GM23248 (cell line): Measurements from ENCODE around the gene ATF5. TPM values are rescaled to one million over a fixed set of nuclear protein-coding genes. Genes with fewer than 3 reads are reported as not detected.

Experiments used
- DNase-seq: peaks from one replicate; pipeline ENCODE4 v3.0.0-alpha.2; 2015
- H2AFZ ChIP-seq: fragments of 200-600 bp; sonication (generic); 2 replicates; pipeline ENCODE4 v1.6.1; 2016; ENCODE audit warnings: antibody characterized with exemption
- H3F3A ChIP-seq: fragments of 200-600 bp; sonication (generic); 2 replicates; pipeline ENCODE4 v1.6.1; 2016; ENCODE audit warnings: mild to moderate bottlenecking, antibody characterized with exemption, mixed run types; ENCODE audit not compliant: insufficient read depth
- H3K27ac ChIP-seq: fragments of 200-600 bp; sonication (generic); 2 replicates; pipeline ENCODE4 v1.5.1; 2016; ENCODE audit warnings: mild to moderate bottlenecking
- H3K27me3 ChIP-seq: fragments of 200-600 bp; sonication (generic); replicated peaks from 2 replicates; pipeline ENCODE4 v1.6.1; 2016; ENCODE audit warnings: mild to moderate bottlenecking; ENCODE audit not compliant: insufficient read depth
- H3K36me3 ChIP-seq: fragments of 200-600 bp; sonication (generic); 2 replicates; pipeline ENCODE4 v1.6.1; 2016; ENCODE audit warnings: low read depth, mild to moderate bottlenecking
- H3K4me1 ChIP-seq: fragments of 200-600 bp; sonication (generic); 2 replicates; pipeline ENCODE4 v1.6.1; 2016; ENCODE audit warnings: mild to moderate bottlenecking; ENCODE audit not compliant: insufficient read depth
- H3K4me2 ChIP-seq: fragments of 200-600 bp; sonication (generic); one replicate; pipeline ENCODE4 v1.6.1; 2016; ENCODE audit warnings: mild to moderate bottlenecking; ENCODE audit not compliant: unreplicated experiment
- H3K4me3 ChIP-seq: fragments of 200-600 bp; sonication (generic); 2 replicates; pipeline ENCODE4 v1.5.1; 2016; ENCODE audit warnings: mild to moderate bottlenecking
- H3K79me2 ChIP-seq: fragments of 200-600 bp; sonication (generic); 2 replicates; pipeline ENCODE4 v1.6.1; 2016; ENCODE audit warnings: mild to moderate bottlenecking; ENCODE audit not compliant: insufficient read depth
- H3K9ac ChIP-seq: fragments of 200-600 bp; sonication (generic); 2 replicates; pipeline ENCODE4 v1.6.1; 2016; ENCODE audit warnings: mild to moderate bottlenecking
- H3K9me2 ChIP-seq: fragments of 200-600 bp; sonication (generic); 2 replicates; pipeline ENCODE4 v1.6.1; 2016; ENCODE audit warnings: mixed run types, mild to moderate bottlenecking, moderate library complexity; ENCODE audit not compliant: insufficient read depth
- H3K9me3 ChIP-seq: fragments of 200-600 bp; sonication (generic); one replicate; pipeline ENCODE4 v1.6.1; 2017; ENCODE audit warnings: low read depth
- H4K20me1 ChIP-seq: fragments of 200-600 bp; sonication (generic); 2 replicates; pipeline ENCODE4 v1.6.0; 2016; ENCODE audit not compliant: insufficient read depth
- EZH2 ChIP-seq: fragments of 200-600 bp; sonication (generic); IDR thresholded peaks from 2 replicates; pipeline ENCODE4 v1.6.1; 2018; ENCODE audit warnings: antibody characterized with exemption, mild to moderate bottlenecking; ENCODE audit not compliant: insufficient read depth, poor library complexity, severe bottlenecking
- EZH2phosphoT487 ChIP-seq: fragments of 200-600 bp; sonication (generic); IDR thresholded peaks from 2 replicates; pipeline ENCODE4 v1.6.1; 2018; ENCODE audit warnings: antibody characterized with exemption, moderate library complexity, mild to moderate bottlenecking, low read depth; ENCODE audit not compliant: insufficient read depth
- WGBS, 2 experiments: methylation state at CpG; one replicate each; pipeline ENCODE4 v1.1.6; 2015 to 2017; ENCODE audit warnings: low lambda C conversion rate in 2 of 2, low coverage in 1 of 2; ENCODE audit errors: missing lambda C conversion rate in 2 of 2; 5-methylcytosine and 5-hydroxymethylcytosine counted together
- in situ Hi-C: fragments of 300-500 bp; cut with MboI; formaldehyde crosslinking; loops from 2 replicates; pipeline ENCODE4 v1.15.0; 2020
- polyA plus RNA-seq: library from polyadenylated mRNA; unstranded; fragments of >200 nt; fragmentation: Nextera tagmentation; extraction: Ambion mirVana; gene quantifications from 2 replicates; pipeline ENCODE4 v1.2.1, GENCODE V29; 2016
- total RNA-seq: library from RNA; depleted of rRNA; stranded (reverse); fragments of >200 nt; shearing (Covaris generic); gene quantifications from 2 replicates; pipeline ENCODE4 v1.2.3, GENCODE V29; 2014

Gene ATF5
- total and polyA plus RNA-seq, 2 experiments from 2014 or later, result 8.9 TPM

DNA sequence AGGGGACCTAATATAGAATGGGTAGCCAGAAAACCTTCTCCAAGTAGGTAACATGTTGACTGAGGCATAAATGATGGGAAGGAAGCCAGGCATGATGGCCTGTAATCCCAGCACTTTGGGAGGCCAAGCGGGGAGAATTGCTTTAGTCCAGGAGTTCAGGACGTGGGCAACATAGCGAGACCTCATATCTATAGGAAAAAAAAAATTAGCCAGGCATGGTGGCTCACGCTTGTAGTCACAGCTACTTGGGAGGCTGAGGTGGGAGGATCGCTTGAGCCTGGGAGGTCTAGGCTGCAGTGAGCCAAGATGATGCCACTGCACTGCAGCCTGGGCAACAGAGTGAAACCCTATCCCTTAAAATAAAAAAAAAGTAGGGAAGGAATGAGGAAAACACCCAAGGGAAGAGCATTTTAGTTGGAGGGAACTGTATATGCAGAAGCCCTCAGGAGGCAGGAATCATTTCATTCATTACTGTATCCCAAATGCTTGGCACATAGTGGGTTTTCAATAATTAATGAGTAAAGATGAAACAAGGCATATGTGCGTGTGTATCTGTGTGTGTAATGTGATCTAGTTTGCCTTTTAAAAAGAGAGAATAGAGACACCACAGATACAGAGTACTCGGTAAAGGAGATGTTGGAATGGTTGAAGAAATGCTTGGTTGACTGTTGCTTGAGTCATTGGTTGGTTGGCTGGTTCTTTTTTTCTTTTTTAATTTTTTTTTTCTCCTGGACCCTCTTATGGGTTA lies 2.5 kb downstream of the ATF5 start:
- Histone ChIP-seq H3K9ac (no peak overlapping the region), H3K27me3 (no peaks in the 10 kb centered on the region), H3F3A (peaks cover 12% of the 10 kb centered on the region), H3K27ac (no peak overlapping the region), H3K4me2 (no peak overlapping the region), H3K79me2 (peaks cover 27% of the 10 kb centered on the region), H3K36me3 (no peaks in the 10 kb centered on the region), H2AFZ (no peak overlapping the region), H3K9me3 (no peaks in the 10 kb centered on the region), H3K4me1 (peaks cover 7% of the 10 kb centered on the region; the same call in 1 of the 2 replicates), H3K4me3 (no peak overlapping the region), H4K20me1 (no peaks in the 10 kb centered on the region), H3K9me2 (no peaks in the 10 kb centered on the region)
- in situ Hi-C loops, result loop anchor here (25.0 kb wide), 1 partner anchor 206 kb away; no protein-coding TSS in a partner anchor
- DNase-seq, result no peak
- TF ChIP-seq EZH2phosphoT487 (no peak), EZH2 (no peak)
- WGBS, 2 experiments, result 96 to 97% methylated on average over 7 of the region's 7 CpGs

DNA sequence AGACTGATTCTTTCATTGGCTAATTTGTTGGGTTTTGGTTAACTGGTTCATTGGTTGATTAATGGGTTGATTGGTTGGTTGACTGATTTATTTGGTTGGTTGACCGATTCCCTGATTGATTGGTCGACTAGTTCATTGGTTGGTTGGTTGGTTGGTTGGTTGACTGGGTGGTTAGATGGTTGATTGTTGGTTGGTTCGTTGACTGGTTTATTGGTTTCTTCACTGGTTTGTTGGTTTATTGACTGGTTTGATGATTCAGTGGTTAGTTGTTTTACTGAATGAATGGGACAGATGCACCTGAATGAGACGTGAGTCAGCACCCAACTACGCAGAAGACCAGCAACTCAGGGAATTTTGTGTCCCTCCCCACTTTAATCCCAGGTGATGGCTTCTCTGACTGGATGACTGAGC lies 3.0 kb downstream of the ATF5 start:
- Histone ChIP-seq H3K27ac (no peak overlapping the region), H4K20me1 (no peaks in the 10 kb centered on the region), H3K4me2 (no peak overlapping the region), H3F3A (peaks cover 12% of the 10 kb centered on the region), H3K9ac (no peak overlapping the region), H2AFZ (no peak overlapping the region), H3K4me1 (peaks cover 7% of the 10 kb centered on the region; the same call in 1 of the 2 replicates), H3K9me2 (no peaks in the 10 kb centered on the region), H3K9me3 (no peaks in the 10 kb centered on the region), H3K79me2 (peaks cover 21% of the 10 kb centered on the region), H3K4me3 (no peak overlapping the region), H3K27me3 (no peaks in the 10 kb centered on the region), H3K36me3 (no peaks in the 10 kb centered on the region)
- no peak for TF ChIP-seq EZH2
- TF ChIP-seq EZH2phosphoT487, result no peak
- 96 to 98% methylated on average over 5 of the region's 5 CpGs for WGBS, 2 experiments
- no peak for DNase-seq
- in situ Hi-C loops, result loop anchor here (25.0 kb wide), 1 partner anchor 205 kb away; no protein-coding TSS in a partner anchor

DNA sequence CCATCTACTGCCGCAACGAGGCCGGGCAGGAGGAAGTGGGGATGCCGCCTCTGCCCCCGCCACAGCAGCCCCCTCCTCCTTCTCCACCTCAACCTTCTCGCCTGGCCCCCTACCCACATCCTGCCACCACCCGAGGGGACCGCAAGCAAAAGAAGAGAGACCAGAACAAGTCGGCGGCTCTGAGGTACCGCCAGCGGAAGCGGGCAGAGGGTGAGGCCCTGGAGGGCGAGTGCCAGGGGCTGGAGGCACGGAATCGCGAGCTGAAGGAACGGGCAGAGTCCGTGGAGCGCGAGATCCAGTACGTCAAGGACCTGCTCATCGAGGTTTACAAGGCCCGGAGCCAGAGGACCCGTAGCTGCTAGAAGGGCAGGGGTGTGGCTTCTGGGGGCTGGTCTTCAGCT lies 3.7 kb downstream of the ATF5 start:
- no peak overlapping the region for H2AFZ ChIP-seq
- no peak overlapping the region for H3K27ac ChIP-seq
- no peaks in the 10 kb centered on the region for H3K9me3 ChIP-seq
- H4K20me1 ChIP-seq, result no peaks in the 10 kb centered on the region
- H3K9me2 ChIP-seq, result no peaks in the 10 kb centered on the region
- TF ChIP-seq EZH2 (no peak), EZH2phosphoT487 (no peak)
- peaks cover 11% of the 10 kb centered on the region for H3F3A ChIP-seq
- H3K4me2 ChIP-seq, result no peak overlapping the region
- H3K27me3 ChIP-seq, result no peaks in the 10 kb centered on the region
- peaks cover 14% of the 10 kb centered on the region for H3K79me2 ChIP-seq
- peaks cover 3% of the 10 kb centered on the region; the same call in 1 of the 2 replicates for H3K4me1 ChIP-seq
- no peaks in the 10 kb centered on the region for H3K36me3 ChIP-seq
- H3K4me3 ChIP-seq, result no peak overlapping the region
- in situ Hi-C loops, result loop anchor here (25.0 kb wide), 1 partner anchor 205 kb away; no protein-coding TSS in a partner anchor
- 94% methylated on average over 23 to 25 of the region's 25 CpGs for WGBS, 2 experiments
- no peak overlapping the region for H3K9ac ChIP-seq
- no peak for DNase-seq

DNA sequence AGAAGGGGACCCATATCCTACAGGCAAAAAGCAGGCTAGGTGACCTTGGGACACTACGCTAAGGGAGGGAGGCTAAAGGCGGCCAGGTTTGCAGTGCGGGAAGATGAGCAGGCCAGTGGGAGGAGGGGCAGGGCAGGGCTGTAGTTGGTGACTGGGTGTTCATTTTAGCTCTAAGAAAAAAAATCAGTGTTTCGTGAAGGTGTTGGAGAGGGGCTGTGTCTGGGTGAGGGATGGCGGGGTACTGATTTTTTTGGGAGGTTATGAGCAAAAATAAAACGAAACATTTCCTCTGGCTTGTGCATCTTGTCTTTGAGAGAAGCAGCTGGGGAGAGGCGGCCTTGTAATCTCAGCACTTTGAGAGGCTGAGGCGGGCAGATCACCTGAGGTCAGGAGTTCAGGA lies 4.6 kb downstream of the ATF5 start:
- in situ Hi-C loops, result loop anchor here (25.0 kb wide), 1 partner anchor 204 kb away; no protein-coding TSS in a partner anchor
- WGBS, 2 experiments, result 91 to 95% methylated on average over 8 of the region's 8 CpGs

More for the DNA sequence above, 4.6 kb downstream of the ATF5 start:
- H3K4me2 ChIP-seq, result no peak overlapping the region
- no peak overlapping the region for H3K4me3 ChIP-seq
- H3K9ac ChIP-seq, result no peak overlapping the region
- no peak overlapping the region for H3K27ac ChIP-seq
- peaks cover 2% of the 10 kb centered on the region; the same call in 1 of the 2 replicates for H3F3A ChIP-seq
- H3K27me3 ChIP-seq, result no peaks in the 10 kb centered on the region
- H3K9me3 ChIP-seq, result no peaks in the 10 kb centered on the region
- peaks cover 6% of the 10 kb centered on the region; the same call in 1 of the 2 replicates for H3K79me2 ChIP-seq
- H3K36me3 ChIP-seq, result no peaks in the 10 kb centered on the region
- no peak overlapping the region for H2AFZ ChIP-seq
- DNase-seq, result no peak
- no peaks in the 10 kb centered on the region for H4K20me1 ChIP-seq
- no peak for TF ChIP-seq EZH2
- no peak for TF ChIP-seq EZH2phosphoT487
- H3K4me1 ChIP-seq, result no peaks in the 10 kb centered on the region
- H3K9me2 ChIP-seq, result no peaks in the 10 kb centered on the region
